Measurements from ENCODE around the gene CENPU.

CENPU gene

DNA sequence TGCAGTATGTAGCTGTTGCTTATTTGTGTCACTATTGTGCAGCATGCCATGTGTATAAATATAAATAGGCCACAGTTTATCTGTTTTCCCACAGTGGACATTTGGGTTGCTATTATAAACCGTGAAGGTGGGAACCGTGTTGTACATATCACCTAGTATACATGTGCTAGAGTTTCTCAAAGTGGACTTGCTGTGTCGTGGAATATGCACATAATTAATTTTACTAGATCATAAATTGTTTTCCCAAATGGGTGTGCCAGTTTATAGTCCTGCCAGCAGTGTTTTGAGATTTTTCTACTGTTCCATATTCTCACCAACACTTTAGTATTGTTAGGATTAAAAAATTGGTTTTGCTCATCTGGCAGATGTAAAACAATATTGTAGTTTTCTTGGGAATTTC is 45.9 kb downstream of the CENPU start:
- no peaks in the 10 kb centered on the region for H3K9me3 ChIP-seq (ENCODE audit: control insufficient read depth, low read length)
- H3K4me3 ChIP-seq (ENCODE audit: low read depth, low read length), result no peak overlapping the region
- no peaks in the 10 kb centered on the region for H3K36me3 ChIP-seq (ENCODE audit: control insufficient read depth, insufficient read depth, low read length)
- H3K4me2 ChIP-seq (ENCODE audit: low read length), result no peak overlapping the region
- no peaks in the 10 kb centered on the region for H3K4me1 ChIP-seq
- H2AFZ ChIP-seq, result no peak overlapping the region
- no peaks in the 10 kb centered on the region for H3K27me3 ChIP-seq (ENCODE audit: control insufficient read depth, insufficient read depth, low read length)
- no peaks in the 10 kb centered on the region for H3K79me2 ChIP-seq
- no peak overlapping the region for H3K27ac ChIP-seq
- H3K9ac ChIP-seq, result no peak overlapping the region
- TF ChIP-seq, protein P1, sequence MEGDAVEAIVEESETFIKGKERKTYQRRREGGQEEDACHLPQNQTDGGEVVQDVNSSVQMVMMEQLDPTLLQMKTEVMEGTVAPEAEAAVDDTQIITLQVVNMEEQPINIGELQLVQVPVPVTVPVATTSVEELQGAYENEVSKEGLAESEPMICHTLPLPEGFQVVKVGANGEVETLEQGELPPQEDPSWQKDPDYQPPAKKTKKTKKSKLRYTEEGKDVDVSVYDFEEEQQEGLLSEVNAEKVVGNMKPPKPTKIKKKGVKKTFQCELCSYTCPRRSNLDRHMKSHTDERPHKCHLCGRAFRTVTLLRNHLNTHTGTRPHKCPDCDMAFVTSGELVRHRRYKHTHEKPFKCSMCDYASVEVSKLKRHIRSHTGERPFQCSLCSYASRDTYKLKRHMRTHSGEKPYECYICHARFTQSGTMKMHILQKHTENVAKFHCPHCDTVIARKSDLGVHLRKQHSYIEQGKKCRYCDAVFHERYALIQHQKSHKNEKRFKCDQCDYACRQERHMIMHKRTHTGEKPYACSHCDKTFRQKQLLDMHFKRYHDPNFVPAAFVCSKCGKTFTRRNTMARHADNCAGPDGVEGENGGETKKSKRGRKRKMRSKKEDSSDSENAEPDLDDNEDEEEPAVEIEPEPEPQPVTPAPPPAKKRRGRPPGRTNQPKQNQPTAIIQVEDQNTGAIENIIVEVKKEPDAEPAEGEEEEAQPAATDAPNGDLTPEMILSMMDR (IDR thresholded peaks at IDR 0.05), result no peak

DNA sequence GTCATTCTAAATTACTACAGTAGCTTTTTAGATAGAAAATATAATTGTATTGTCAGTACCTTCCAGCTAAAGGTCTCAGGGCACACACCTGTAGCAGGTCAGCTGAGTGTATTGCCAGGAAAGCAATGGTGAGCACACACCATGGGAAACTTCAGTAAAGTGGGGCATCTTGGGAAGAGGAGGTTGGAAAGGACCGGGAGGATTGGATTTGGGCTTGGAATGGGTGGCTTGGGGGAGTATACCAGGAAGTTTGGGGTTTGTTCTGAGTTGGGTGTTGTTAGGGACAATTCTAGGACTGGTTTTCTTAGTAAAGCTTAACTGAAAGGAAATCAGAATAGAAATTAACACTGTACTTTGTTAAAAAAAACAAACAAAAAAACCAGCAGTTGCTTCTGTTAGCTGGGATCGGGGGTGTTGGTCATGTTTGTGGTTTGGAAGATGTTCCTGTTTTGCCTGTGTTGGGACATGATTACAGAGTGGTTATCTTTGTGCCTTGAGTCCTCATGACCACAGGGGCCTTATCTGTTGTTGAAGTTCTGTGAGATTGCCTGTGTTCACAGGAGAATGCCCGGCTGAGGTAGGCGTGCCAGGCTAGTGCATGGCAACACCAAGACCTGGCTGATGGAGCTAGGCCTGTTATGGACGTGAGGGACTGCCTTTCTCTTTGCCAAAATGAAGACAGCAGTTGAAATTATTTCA is 49.3 kb downstream of the CENPU start:
- no peak overlapping the region for H3K27ac ChIP-seq

DNA sequence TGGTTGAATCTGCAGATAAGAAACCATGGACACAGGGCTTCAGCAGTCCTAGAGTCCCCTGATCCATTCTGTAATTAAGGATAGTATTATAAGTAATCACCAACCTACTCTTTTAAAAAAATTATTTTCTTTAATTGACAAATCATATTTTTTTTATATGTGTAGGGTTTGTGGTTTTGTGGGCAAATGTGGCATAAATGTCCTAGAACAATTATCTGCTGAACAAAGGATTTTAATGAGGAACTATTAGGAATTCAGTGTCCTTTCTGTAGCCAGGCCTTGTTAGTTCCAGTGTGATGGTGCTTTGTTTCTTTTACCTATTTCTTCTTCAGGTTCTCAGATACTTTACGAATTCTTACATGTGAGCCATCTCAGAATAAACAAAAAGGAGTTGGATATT is 52.0 kb downstream of the CENPU start:
- Histone ChIP-seq H3K4me1 (no peaks in the 10 kb centered on the region), H3K27ac (no peak overlapping the region), H3K27me3 (ENCODE audit: control insufficient read depth, insufficient read depth, low read length) (no peaks in the 10 kb centered on the region), H3K9ac (no peak overlapping the region), H3K9me3 (ENCODE audit: control insufficient read depth, low read length) (no peaks in the 10 kb centered on the region), H3K36me3 (ENCODE audit: control insufficient read depth, insufficient read depth, low read length) (no peaks in the 10 kb centered on the region), H2AFZ (no peak overlapping the region), H3K79me2 (no peaks in the 10 kb centered on the region), H3K4me2 (ENCODE audit: low read length) (no peak overlapping the region), H3K4me3 (ENCODE audit: low read depth, low read length) (no peak overlapping the region)
- TF ChIP-seq, protein P1 (IDR thresholded peaks at IDR 0.05), result no peak

More for the DNA sequence above, 49.3 kb downstream of the CENPU start:
- Histone ChIP-seq H3K4me3 (ENCODE audit: low read depth, low read length) (no peak overlapping the region), H3K36me3 (ENCODE audit: control insufficient read depth, insufficient read depth, low read length) (no peaks in the 10 kb centered on the region), H3K4me2 (ENCODE audit: low read length) (no peak overlapping the region), H3K79me2 (no peaks in the 10 kb centered on the region), H3K4me1 (no peaks in the 10 kb centered on the region), H3K9ac (no peak overlapping the region), H3K27me3 (ENCODE audit: control insufficient read depth, insufficient read depth, low read length) (no peaks in the 10 kb centered on the region), H3K9me3 (ENCODE audit: control insufficient read depth, low read length) (no peaks in the 10 kb centered on the region), H2AFZ (no peak overlapping the region)
- TF ChIP-seq, protein P1 (IDR thresholded peaks at IDR 0.05), result no peak

DNA sequence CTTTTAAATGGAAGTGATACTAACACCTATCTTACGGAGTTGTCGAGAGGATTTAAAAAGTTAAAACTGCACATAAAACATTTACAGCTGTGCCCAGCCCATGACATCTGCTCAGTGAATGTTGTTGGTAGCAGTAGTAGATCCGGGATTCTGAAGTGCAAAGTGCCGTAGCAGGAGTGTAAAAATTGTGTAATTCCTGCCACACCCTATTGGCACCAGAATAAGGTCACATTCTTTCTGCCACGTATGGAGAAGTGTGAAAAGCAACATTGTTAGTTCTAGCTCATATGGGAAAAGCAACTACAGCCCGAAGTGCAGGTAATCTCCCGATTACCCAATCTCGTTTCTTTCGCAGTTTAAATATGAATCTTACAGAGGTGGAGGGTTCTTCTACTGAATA is 53.2 kb downstream of the CENPU start:
- no peak overlapping the region for H2AFZ ChIP-seq
- TF ChIP-seq, protein P1 (IDR thresholded peaks at IDR 0.05), result no peak
- no peak overlapping the region for H3K4me3 ChIP-seq (ENCODE audit: low read depth, low read length)
- no peaks in the 10 kb centered on the region for H3K79me2 ChIP-seq
- no peak overlapping the region for H3K27ac ChIP-seq
- H3K36me3 ChIP-seq (ENCODE audit: control insufficient read depth, insufficient read depth, low read length), result no peaks in the 10 kb centered on the region
- no peaks in the 10 kb centered on the region for H3K9me3 ChIP-seq (ENCODE audit: control insufficient read depth, low read length)
- no peak overlapping the region for H3K4me2 ChIP-seq (ENCODE audit: low read length)
- H3K9ac ChIP-seq, result no peak overlapping the region
- no peaks in the 10 kb centered on the region for H3K27me3 ChIP-seq (ENCODE audit: control insufficient read depth, insufficient read depth, low read length)
- H3K4me1 ChIP-seq, result no peaks in the 10 kb centered on the region

Measured in parathyroid adenoma (tissue), 2 donors.